ENCODE measurements around the gene CACTIN.

CACTIN gene

GRCh38 chr19:3608079-3608641 lies 18.4 kb downstream of the CACTIN start:
- no peak for FAIRE-seq

GRCh38 chr19:3607303-3608078 lies 19.1 kb downstream of the CACTIN start:
- FAIRE-seq = no peak

- no peak for FAIRE-seq
These were observed 19.8 kb downstream of the CACTIN start, which contains the start of gene TBXA2R for GRCh38 chr19:3606690-3607289. Gene TBXA2R, minus strand, starts transcription at chr19:3606875. Its CDS starts 6,241 bp downstream, at chr19:3600634.

- FAIRE-seq = no peak
These were observed 20.4 kb downstream of the CACTIN start for GRCh38 chr19:3606174-3606689.

- FAIRE-seq = no peak
These were observed 20.8 kb downstream of the CACTIN start for GRCh38 chr19:3605770-3606169.

GRCh38 chr19:3605361-3605760 lies 21.2 kb downstream of the CACTIN start:
- FAIRE-seq = no peak

GRCh38 chr19:3604987-3605343 lies 21.6 kb downstream of the CACTIN start:
- FAIRE-seq = no peak

- FAIRE-seq = no peak
These were observed 22.2 kb downstream of the CACTIN start for GRCh38 chr19:3604227-3604986.

GRCh38 chr19:3603121-3603811 lies 23.3 kb downstream of the CACTIN start:
- no peak for FAIRE-seq

- no peak for FAIRE-seq
These were observed 25.6 kb downstream of the CACTIN start for GRCh38 chr19:3601021-3601420.

- FAIRE-seq = no peak
These were observed 26.8 kb downstream of the CACTIN start for GRCh38 chr19:3599776-3600187.

GRCh38 chr19:3595521-3596061 lies 31.0 kb downstream of the CACTIN start:
- no peak for FAIRE-seq

GRCh38 chr19:3593156-3593555 lies 33.4 kb downstream of the CACTIN start:
- no peak for FAIRE-seq

- no peak for FAIRE-seq
These were observed 34.5 kb downstream of the CACTIN start for GRCh38 chr19:3591876-3592613.

- FAIRE-seq = no peak
These were observed 35.5 kb downstream of the CACTIN start for GRCh38 chr19:3590991-3591659.

- no peak for FAIRE-seq
These were observed 36.6 kb downstream of the CACTIN start for GRCh38 chr19:3589949-3590348.

- no peak for FAIRE-seq
These were observed 37.2 kb downstream of the CACTIN start for GRCh38 chr19:3589439-3589838.

- no peak for FAIRE-seq
These were observed 39.8 kb downstream of the CACTIN start for GRCh38 chr19:3586707-3587346.

GRCh38 chr19:3586127-3586626 lies 40.4 kb downstream of the CACTIN start:
- FAIRE-seq = no peak
